ENCODE data around the gene CCND3. TPM values are rescaled to one million over a fixed set of nuclear protein-coding genes. Genes with fewer than 3 reads are reported as not detected.
A peak's percentile ranks its signal among the peaks of the same experiment; 100 is the strongest.

Gene CCND3
- 130 TPM for total RNA-seq

DNA sequence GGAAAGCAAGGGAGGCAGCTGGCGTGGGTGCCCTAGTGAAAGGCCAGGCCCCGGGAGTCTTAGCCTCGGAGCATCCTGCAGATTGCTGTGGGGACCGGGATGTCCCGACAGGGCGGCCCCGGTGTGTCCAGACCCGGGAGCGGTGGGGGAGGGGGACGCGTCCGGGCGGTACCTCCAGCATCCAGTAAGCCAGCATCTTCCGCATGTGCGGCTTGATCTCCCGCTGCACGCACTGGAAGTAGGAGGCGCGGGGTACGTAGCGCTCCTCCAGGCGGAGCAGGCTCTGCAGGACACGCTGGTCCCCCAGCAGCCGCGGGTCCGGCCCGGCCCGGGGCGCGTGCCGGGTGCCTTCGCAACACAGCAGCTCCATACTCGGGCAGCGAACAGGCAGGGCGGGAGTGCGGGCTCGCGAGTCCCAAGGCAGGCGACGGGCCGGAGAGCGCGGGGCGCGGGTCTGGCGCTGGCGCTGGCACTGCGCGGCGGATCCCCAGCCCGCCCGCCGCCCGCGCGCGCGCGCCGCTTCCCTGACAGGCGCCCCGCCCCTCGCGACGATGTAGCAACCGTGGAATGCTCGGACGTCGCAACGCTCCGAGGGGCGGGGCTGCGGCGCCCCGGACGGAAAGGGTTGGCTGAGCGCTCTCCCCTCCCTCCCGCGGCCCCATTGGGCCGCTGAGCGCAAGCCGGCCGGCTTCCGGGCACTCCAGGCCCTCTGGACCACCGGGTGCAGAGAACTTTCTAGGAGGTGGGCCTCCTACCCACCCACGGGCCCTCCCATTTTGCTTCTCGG, at the start of gene CCND3:
TSS of gene CCND3 (minus strand) at position 529 of the 787 bp plus-strand sequence. CDS start at position 370, 159 bp downstream.
- Histone ChIP-seq H3K9me3 (no peaks in the 10 kb centered on the region), H3K36me3 (peaks cover 0 to 6% of the 10 kb centered on the region in 2 donors), H3K4me1 (peaks cover 4 to 20% of the 10 kb centered on the region in 2 donors), H3K27ac (peak within 1 kb of the TSS; percentile 72 to 83), H3K27me3 (no peaks in the 10 kb centered on the region), H3K4me3 (peak within 1 kb of the TSS; percentile 84 to 93)
- peak; percentile 57 to 95 for DNase-seq (ENCODE audit: low spot score in 2 of 2)
- intact Hi-C loops (cut with DNase I), result loop anchor here (1.0 to 10.0 kb wide), 6 partner anchors 20 to 869 kb away; partner anchors contain the start of genes BYSL, MED20, NFYA and OARD1
- TF ChIP-seq, protein P1, sequence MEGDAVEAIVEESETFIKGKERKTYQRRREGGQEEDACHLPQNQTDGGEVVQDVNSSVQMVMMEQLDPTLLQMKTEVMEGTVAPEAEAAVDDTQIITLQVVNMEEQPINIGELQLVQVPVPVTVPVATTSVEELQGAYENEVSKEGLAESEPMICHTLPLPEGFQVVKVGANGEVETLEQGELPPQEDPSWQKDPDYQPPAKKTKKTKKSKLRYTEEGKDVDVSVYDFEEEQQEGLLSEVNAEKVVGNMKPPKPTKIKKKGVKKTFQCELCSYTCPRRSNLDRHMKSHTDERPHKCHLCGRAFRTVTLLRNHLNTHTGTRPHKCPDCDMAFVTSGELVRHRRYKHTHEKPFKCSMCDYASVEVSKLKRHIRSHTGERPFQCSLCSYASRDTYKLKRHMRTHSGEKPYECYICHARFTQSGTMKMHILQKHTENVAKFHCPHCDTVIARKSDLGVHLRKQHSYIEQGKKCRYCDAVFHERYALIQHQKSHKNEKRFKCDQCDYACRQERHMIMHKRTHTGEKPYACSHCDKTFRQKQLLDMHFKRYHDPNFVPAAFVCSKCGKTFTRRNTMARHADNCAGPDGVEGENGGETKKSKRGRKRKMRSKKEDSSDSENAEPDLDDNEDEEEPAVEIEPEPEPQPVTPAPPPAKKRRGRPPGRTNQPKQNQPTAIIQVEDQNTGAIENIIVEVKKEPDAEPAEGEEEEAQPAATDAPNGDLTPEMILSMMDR (IDR thresholded peaks at IDR 0.05), result peak in 1 of 3 experiments; percentile 1

DNA sequence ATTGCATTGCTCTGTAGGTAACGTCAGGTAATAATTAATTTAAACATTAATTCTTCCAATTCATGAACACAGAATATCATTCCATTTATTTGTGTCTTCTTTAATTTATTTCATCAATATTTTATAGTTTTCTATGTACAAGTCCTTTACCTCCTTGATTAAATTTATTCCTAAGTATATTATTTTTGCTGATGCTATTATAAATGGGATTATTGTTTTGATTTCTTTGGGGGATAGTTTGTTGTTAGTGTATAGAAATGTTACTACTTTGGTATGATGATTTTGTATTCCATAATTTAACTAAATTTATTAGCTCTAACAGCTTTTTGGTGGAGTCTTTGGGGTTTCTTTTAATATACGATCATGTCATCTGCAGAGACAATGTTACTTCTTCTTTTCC, 44.7 kb upstream of the CCND3 start:
- intact Hi-C loops (cut with DNase I), result no loop called here
- Histone ChIP-seq H3K4me3 (no peak overlapping the region), H3K36me3 (no peaks in the 10 kb centered on the region), H3K27ac (no peak overlapping the region), H3K9me3 (peaks cover 0 to 5% of the 10 kb centered on the region in 2 donors), H3K4me1 (no peaks in the 10 kb centered on the region), H3K27me3 (no peaks in the 10 kb centered on the region)
- no peak for DNase-seq (ENCODE audit: low spot score in 2 of 2)
- TF ChIP-seq, protein P1 (IDR thresholded peaks at IDR 0.05), result no peak

DNA sequence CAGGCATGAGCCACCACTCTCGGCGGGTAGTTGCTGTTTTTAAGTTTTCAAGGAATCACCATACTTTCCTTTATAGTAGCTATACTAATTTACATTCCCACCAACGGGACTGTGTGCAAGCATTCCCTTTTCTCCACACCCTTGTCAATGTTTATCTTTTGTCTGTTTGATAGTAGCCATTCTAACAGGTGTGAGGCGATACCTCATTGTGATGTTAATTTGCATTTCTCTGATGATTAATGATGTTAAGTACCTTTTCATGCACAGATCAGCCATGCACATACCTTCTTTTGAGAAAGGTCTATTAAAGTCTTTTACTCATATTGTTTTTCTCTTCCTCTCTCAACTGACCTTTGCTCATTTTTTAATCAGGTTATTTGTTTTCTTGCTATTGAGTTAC, 43.0 kb upstream of the CCND3 start:
- H3K4me1 ChIP-seq, result no peaks in the 10 kb centered on the region
- intact Hi-C loops (cut with DNase I), result no loop called here
- TF ChIP-seq, protein P1 (IDR thresholded peaks at IDR 0.05), result no peak
- no peaks in the 10 kb centered on the region for H3K36me3 ChIP-seq
- H3K4me3 ChIP-seq, result no peak overlapping the region
- no peaks in the 10 kb centered on the region for H3K27me3 ChIP-seq
- H3K27ac ChIP-seq, result no peak overlapping the region
- no peak for DNase-seq (ENCODE audit: low spot score in 2 of 2)
- no peaks in the 10 kb centered on the region for H3K9me3 ChIP-seq

DNA sequence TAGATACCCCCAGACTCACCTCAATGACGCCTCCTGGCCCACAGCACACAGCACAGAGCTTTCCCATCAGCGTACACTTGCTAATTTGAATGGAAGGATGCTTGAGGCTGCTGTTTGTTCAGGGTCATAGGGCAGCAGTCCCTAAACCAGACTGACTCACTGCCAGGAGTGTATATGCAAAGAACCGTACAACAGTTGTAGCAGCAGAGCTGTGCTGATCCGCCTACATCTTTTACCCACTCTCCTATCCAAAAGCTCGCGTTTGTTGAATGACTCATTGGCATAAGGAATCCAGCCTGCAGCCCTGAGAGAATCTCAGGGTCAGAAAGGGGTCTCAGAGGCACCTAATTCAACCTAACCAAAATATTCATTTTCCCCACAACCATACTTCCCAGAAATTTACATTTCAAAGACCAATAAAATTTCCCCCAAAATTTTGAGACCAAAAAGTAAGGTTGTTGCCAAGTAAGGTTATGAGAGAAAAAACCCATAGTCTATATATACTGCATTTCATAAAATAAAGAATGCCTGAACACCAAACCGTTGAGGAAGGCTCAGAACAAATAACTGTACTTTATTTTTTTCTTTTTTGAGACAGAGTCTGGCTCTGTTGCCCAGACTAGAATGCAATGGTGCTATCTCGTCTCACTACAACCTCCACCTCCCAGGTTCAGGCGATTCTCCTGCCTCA, 35.3 kb upstream of the CCND3 start:
- Histone ChIP-seq H3K27me3 (no peaks in the 10 kb centered on the region), H3K9me3 (no peaks in the 10 kb centered on the region), H3K4me1 (no peaks in the 10 kb centered on the region), H3K27ac (no peak overlapping the region), H3K4me3 (no peak overlapping the region), H3K36me3 (no peaks in the 10 kb centered on the region)
- intact Hi-C loops (cut with DNase I), result no loop called here
- DNase-seq (ENCODE audit: low spot score in 2 of 2), result no peak
- TF ChIP-seq, protein P1 (IDR thresholded peaks at IDR 0.05), result no peak

DNA sequence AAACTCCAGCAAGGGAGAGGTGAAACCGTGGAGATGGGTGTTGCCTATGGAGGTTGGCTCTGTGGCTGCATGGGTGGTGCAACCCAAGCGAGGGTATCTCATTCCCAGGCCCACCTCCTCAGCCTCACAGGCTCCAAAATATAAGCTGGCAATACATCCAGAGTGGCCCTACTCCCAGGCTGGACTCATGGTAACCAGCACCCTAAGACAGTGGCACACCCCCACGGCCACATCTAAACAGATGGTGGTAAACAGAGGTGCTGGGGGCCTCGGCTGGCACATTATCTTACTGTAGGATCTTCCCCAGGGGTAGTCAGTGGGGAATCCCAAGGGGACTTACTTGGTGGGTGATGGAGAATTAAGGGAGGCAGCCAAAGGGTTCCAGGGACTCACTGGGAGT, 33.7 kb upstream of the CCND3 start:
- no peaks in the 10 kb centered on the region for H3K9me3 ChIP-seq
- intact Hi-C loops (cut with DNase I), result no loop called here
- no peaks in the 10 kb centered on the region for H3K27me3 ChIP-seq
- no peak overlapping the region for H3K27ac ChIP-seq
- H3K36me3 ChIP-seq, result no peaks in the 10 kb centered on the region
- no peaks in the 10 kb centered on the region for H3K4me1 ChIP-seq
- TF ChIP-seq, protein P1 (IDR thresholded peaks at IDR 0.05), result no peak
- no peak overlapping the region for H3K4me3 ChIP-seq
- no peak for DNase-seq (ENCODE audit: low spot score in 2 of 2)

All from ascending aorta (tissue), 2 donors.